ENCODE data around the gene FZR1.

DNA sequence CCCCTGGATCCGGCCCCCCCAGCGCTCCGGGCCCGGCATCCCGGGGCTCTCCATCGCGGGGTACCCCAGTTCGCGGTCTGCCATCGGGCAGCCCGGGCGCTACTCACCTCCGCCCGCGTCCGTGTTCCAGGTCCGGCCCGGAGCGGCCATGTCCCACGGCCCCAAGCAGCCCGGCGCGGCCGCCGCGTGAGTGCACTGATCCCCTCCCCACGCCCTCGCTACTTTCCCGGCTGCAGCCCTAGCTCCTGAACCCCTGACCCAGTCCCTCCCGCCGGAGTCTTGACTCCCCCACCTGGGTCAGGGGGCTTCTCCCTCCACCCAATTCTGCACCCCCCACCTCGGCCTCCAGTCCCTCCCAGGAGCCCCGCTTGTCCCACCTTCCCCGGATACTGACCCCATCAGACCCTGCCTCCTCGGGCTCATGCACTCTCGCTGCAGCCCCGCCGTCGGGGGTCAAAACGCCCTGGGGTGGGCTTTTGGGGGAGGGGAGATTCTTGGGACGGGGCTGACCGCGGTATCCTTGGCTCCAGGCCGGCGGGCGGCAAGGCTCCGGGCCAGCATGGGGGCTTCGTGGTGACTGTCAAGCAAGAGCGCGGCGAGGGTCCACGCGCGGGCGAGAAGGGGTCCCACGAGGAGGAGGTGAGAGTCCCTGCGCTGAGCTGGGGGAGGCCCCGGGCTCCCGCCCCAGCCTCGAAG, 67.2 kb downstream of the FZR1 start:
- no peak for TF ChIP-seq POLR2A (IDR thresholded peaks at IDR 0.05)
- TF ChIP-seq, protein P1, sequence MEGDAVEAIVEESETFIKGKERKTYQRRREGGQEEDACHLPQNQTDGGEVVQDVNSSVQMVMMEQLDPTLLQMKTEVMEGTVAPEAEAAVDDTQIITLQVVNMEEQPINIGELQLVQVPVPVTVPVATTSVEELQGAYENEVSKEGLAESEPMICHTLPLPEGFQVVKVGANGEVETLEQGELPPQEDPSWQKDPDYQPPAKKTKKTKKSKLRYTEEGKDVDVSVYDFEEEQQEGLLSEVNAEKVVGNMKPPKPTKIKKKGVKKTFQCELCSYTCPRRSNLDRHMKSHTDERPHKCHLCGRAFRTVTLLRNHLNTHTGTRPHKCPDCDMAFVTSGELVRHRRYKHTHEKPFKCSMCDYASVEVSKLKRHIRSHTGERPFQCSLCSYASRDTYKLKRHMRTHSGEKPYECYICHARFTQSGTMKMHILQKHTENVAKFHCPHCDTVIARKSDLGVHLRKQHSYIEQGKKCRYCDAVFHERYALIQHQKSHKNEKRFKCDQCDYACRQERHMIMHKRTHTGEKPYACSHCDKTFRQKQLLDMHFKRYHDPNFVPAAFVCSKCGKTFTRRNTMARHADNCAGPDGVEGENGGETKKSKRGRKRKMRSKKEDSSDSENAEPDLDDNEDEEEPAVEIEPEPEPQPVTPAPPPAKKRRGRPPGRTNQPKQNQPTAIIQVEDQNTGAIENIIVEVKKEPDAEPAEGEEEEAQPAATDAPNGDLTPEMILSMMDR (IDR thresholded peaks at IDR 0.05) = no peak
